ENCODE measurements around the gene BATF.

Gene BATF

DNA sequence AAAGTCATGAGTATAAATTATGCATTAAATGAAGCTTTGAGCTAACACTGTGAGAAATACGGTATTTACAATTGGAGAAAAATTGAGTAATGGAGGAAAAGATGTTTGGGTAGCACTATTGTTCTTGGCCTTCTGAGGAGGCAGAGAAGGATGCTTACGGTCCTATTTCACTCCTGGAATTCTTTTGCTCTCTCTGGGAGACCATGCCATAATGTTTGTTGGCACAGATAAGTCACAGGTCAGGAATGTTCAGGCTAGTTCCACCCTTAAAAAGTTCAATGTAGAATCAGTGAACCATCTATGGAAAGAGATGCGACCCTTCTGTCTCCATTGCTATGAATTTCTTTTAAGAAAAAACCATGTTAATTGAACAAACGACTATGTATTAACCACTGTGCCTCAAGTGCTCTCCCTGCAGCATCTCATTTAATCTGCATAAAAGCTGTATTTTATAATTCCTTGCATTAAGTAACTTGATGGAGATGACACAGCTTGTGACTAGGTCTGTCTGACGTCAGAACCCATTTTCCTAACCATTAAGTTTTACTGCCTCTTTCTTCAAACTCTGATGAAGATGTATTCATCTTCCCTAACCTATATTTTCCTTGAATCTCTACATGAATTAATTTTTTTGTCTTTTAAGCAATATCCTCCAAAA, 9.5 kb downstream of the BATF start:
- H3K4me3 ChIP-seq (ENCODE audit: low read depth, low read length) = no peak overlapping the region
- TF ChIP-seq, protein P1, sequence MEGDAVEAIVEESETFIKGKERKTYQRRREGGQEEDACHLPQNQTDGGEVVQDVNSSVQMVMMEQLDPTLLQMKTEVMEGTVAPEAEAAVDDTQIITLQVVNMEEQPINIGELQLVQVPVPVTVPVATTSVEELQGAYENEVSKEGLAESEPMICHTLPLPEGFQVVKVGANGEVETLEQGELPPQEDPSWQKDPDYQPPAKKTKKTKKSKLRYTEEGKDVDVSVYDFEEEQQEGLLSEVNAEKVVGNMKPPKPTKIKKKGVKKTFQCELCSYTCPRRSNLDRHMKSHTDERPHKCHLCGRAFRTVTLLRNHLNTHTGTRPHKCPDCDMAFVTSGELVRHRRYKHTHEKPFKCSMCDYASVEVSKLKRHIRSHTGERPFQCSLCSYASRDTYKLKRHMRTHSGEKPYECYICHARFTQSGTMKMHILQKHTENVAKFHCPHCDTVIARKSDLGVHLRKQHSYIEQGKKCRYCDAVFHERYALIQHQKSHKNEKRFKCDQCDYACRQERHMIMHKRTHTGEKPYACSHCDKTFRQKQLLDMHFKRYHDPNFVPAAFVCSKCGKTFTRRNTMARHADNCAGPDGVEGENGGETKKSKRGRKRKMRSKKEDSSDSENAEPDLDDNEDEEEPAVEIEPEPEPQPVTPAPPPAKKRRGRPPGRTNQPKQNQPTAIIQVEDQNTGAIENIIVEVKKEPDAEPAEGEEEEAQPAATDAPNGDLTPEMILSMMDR (IDR thresholded peaks at IDR 0.05; ENCODE audit: borderline replicate concordance, insufficient read depth, low read depth, low read length) = no peak

- TF ChIP-seq, protein P1 (IDR thresholded peaks at IDR 0.05; ENCODE audit: borderline replicate concordance, insufficient read depth, low read depth, low read length) = no peak
- no peak overlapping the region for H3K4me3 ChIP-seq (ENCODE audit: low read depth, low read length)
Measured at GRCh38 chr14:75533791-75534555, 11.7 kb downstream of the BATF start.

- TF ChIP-seq, protein P1 (IDR thresholded peaks at IDR 0.05; ENCODE audit: borderline replicate concordance, insufficient read depth, low read depth, low read length) = no peak
- no peak overlapping the region for H3K4me3 ChIP-seq (ENCODE audit: low read depth, low read length)
Measured at GRCh38 chr14:75535164-75535898, 13.1 kb downstream of the BATF start.

- no peak overlapping the region for H3K4me3 ChIP-seq (ENCODE audit: low read depth, low read length)
- TF ChIP-seq, protein P1 (IDR thresholded peaks at IDR 0.05; ENCODE audit: borderline replicate concordance, insufficient read depth, low read depth, low read length) = no peak
Measured at GRCh38 chr14:75537071-75537470, 14.8 kb downstream of the BATF start.

GRCh38 chr14:75539162-75539560, 16.9 kb downstream of the BATF start:
- H3K4me3 ChIP-seq (ENCODE audit: low read depth, low read length) = no peak overlapping the region
- TF ChIP-seq, protein P1 (IDR thresholded peaks at IDR 0.05; ENCODE audit: borderline replicate concordance, insufficient read depth, low read depth, low read length) = no peak

GRCh38 chr14:75539561-75540478, 17.6 kb downstream of the BATF start:
- TF ChIP-seq, protein P1 (IDR thresholded peaks at IDR 0.05; ENCODE audit: borderline replicate concordance, insufficient read depth, low read depth, low read length) = no peak

More at GRCh38 chr14:75539561-75540478, 17.6 kb downstream of the BATF start:
- no peak overlapping the region for H3K4me3 ChIP-seq (ENCODE audit: low read depth, low read length)

Measured in GM12875 (cell line).